DOHH2 (cell line): ENCODE data around the gene CHTF8.

Experiments
- H3F3A ChIP-seq: fragments of 200-600 bp; sonication (generic), shearing (Covaris generic); 2 replicates; pipeline ENCODE4 v1.6.0; 2016; ENCODE audit warnings: antibody characterized with exemption, mild to moderate bottlenecking; ENCODE audit not compliant: control insufficient read depth, insufficient read depth
- H3K27ac ChIP-seq: fragments of 200-600 bp; sonication (generic); 2 replicates; pipeline ENCODE4 v1.5.1; 2014; ENCODE audit warnings: low read depth, mild to moderate bottlenecking, low read length, moderate library complexity
- H3K27me3 ChIP-seq: fragments of 200-600 bp; sonication (generic); 2 replicates; pipeline ENCODE4 v1.6.1; 2014; ENCODE audit warnings: mild to moderate bottlenecking, low read length, mixed read lengths; ENCODE audit not compliant: control insufficient read depth
- H3K36me3 ChIP-seq: fragments of 200-600 bp; sonication (generic); 2 replicates; pipeline ENCODE4 v1.6.1; 2014; ENCODE audit warnings: mild to moderate bottlenecking, low read length, moderate library complexity, mixed read lengths; ENCODE audit not compliant: control insufficient read depth
- H3K4me1 ChIP-seq: fragments of 200-600 bp; sonication (generic); 2 replicates; pipeline ENCODE4 v1.6.1; 2014; ENCODE audit warnings: mild to moderate bottlenecking, low read length, mixed read lengths; ENCODE audit not compliant: control insufficient read depth
- H3K4me2 ChIP-seq: fragments of 200-600 bp; sonication (generic); 2 replicates; pipeline ENCODE4 v1.6.0; 2014; ENCODE audit warnings: mild to moderate bottlenecking, low read length, moderate library complexity
- H3K4me3 ChIP-seq: fragments of 200-600 bp; sonication (generic); 2 replicates; pipeline ENCODE4 v1.5.1; 2014; ENCODE audit warnings: mild to moderate bottlenecking, low read length, mixed read lengths
- H3K79me2 ChIP-seq: fragments of 200-600 bp; sonication (generic); 2 replicates; pipeline ENCODE4 v1.6.1; 2014; ENCODE audit warnings: mild to moderate bottlenecking, low read length, mixed read lengths; ENCODE audit not compliant: control insufficient read depth
- H3K9me2 ChIP-seq: fragments of 200-600 bp; sonication (generic); replicated peaks from 2 replicates; pipeline ENCODE4 v1.6.1; 2014; ENCODE audit warnings: mild to moderate bottlenecking, low read length, mixed read lengths; ENCODE audit not compliant: control insufficient read depth
- H3K9me3 ChIP-seq: fragments of 200-600 bp; sonication (generic); 2 replicates; pipeline ENCODE4 v1.6.1; 2014; ENCODE audit warnings: antibody characterized with exemption, low read length, mixed read lengths; ENCODE audit not compliant: control insufficient read depth, insufficient read depth
- H4K20me1 ChIP-seq: fragments of 200-600 bp; sonication (generic); 2 replicates; pipeline ENCODE4 v1.6.0; 2014; ENCODE audit warnings: low read depth, mild to moderate bottlenecking, antibody characterized with exemption, low read length, moderate library complexity; ENCODE audit not compliant: control insufficient read depth, insufficient read depth
- EZH2phosphoT487 ChIP-seq: fragments of 200-600 bp; sonication (generic); IDR thresholded peaks from 2 replicates; pipeline ENCODE4 v1.6.1; 2017; ENCODE audit warnings: borderline replicate concordance, mild to moderate bottlenecking, antibody characterized with exemption, low read length, moderate library complexity, mixed read lengths
- TF ChIP-seq, protein P1 (sequence below): fragments of 200-600 bp; sonication (generic); IDR thresholded peaks from one replicate; pipeline ENCODE4 v1.5.1; 2014; ENCODE audit warnings: antibody characterized with exemption, mild to moderate bottlenecking, low read depth, low read length; ENCODE audit not compliant: poor library complexity, severe bottlenecking

CHTF8 gene

GRCh38 chr16:69120096-69120664 lies 12.2 kb downstream of the CHTF8 start:
- TF ChIP-seq, protein P1, sequence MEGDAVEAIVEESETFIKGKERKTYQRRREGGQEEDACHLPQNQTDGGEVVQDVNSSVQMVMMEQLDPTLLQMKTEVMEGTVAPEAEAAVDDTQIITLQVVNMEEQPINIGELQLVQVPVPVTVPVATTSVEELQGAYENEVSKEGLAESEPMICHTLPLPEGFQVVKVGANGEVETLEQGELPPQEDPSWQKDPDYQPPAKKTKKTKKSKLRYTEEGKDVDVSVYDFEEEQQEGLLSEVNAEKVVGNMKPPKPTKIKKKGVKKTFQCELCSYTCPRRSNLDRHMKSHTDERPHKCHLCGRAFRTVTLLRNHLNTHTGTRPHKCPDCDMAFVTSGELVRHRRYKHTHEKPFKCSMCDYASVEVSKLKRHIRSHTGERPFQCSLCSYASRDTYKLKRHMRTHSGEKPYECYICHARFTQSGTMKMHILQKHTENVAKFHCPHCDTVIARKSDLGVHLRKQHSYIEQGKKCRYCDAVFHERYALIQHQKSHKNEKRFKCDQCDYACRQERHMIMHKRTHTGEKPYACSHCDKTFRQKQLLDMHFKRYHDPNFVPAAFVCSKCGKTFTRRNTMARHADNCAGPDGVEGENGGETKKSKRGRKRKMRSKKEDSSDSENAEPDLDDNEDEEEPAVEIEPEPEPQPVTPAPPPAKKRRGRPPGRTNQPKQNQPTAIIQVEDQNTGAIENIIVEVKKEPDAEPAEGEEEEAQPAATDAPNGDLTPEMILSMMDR: no peak
- TF ChIP-seq EZH2phosphoT487: no peak
- no peaks in the 10 kb centered on the region for H3K9me2 ChIP-seq
- 0 out of 2 replicates have a peak, but pooled peaks cover 10% of the 10 kb centered on the region for H4K20me1 ChIP-seq
- H3F3A ChIP-seq: peaks cover 12% of the 10 kb centered on the region
- H3K4me2 ChIP-seq: no peak overlapping the region
- H3K36me3 ChIP-seq: peaks cover 77% of the 10 kb centered on the region
- H3K4me3 ChIP-seq: no peak overlapping the region
- H3K9me3 ChIP-seq: no peaks in the 10 kb centered on the region
- H3K27me3 ChIP-seq: no peaks in the 10 kb centered on the region
- peaks cover 47% of the 10 kb centered on the region for H3K79me2 ChIP-seq
- H3K27ac ChIP-seq: no peak overlapping the region
- H3K4me1 ChIP-seq: peaks cover 3% of the 10 kb centered on the region; the same call in 1 of the 2 replicates

DNA sequence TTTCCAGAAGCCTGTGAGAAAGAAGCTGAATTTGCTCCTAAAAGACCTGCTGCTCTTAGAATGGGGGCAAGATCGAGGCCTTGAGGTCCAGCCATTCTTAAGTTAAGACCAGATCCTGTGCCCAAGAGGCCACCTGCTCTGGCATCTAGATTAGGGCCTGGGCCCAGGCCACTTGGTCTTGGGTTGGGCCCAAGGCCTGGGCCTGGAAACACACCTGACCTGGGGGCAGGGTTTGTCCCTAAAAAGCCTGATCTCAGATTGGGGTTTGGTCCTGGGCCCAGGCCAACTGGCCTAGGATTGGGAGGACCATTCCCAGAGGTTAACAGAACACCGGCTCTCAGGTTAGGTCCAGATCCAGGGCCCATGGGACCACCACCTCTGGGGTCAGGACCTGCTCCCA lies 12.9 kb downstream of the CHTF8 start:
- Histone ChIP-seq H3K4me1 (peaks cover 3% of the 10 kb centered on the region; the same call in 1 of the 2 replicates), H3K27me3 (no peaks in the 10 kb centered on the region), H4K20me1 (0 out of 2 replicates have a peak, but pooled peaks cover 9% of the 10 kb centered on the region), H3K36me3 (peaks cover 82% of the 10 kb centered on the region), H3K9me2 (no peaks in the 10 kb centered on the region), H3K4me3 (no peak overlapping the region), H3F3A (peaks cover 9% of the 10 kb centered on the region), H3K4me2 (no peak overlapping the region), H3K27ac (no peak overlapping the region), H3K79me2 (peaks cover 41% of the 10 kb centered on the region), H3K9me3 (no peaks in the 10 kb centered on the region)
- no peak for TF ChIP-seq EZH2phosphoT487
- TF ChIP-seq, protein P1: no peak

DNA sequence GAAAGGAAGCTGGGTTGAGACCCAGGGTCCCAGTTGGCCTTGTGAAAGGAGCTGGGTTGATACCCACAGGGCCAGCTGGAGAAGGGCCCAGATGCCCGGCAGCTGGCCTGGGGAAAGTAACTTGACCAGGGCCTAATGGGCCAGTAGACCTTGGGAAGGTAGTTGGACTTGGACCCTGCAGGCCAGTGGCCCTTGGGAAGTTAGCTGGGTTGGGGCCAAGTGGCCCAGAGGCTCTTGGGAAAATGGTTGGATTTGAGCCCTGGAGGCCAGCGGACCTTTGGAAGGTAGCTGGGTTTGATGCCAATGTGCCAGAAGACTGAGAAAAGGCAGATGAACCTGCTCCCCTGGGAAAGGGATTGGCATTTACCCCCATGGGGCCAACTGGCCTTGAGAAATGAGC lies 13.4 kb downstream of the CHTF8 start:
- no peak for TF ChIP-seq EZH2phosphoT487
- TF ChIP-seq, protein P1: no peak
- H3K27me3 ChIP-seq: no peaks in the 10 kb centered on the region
- H3K9me3 ChIP-seq: no peaks in the 10 kb centered on the region
- peaks cover 6% of the 10 kb centered on the region for H3F3A ChIP-seq
- H3K4me1 ChIP-seq: peaks cover under 1% of the 10 kb centered on the region; the same call in 1 of the 2 replicates
- no peak overlapping the region for H3K4me2 ChIP-seq
- no peak overlapping the region for H3K27ac ChIP-seq
- peaks cover 36% of the 10 kb centered on the region for H3K79me2 ChIP-seq
- H3K4me3 ChIP-seq: no peak overlapping the region
- peaks cover 77% of the 10 kb centered on the region for H3K36me3 ChIP-seq
- H3K9me2 ChIP-seq: no peaks in the 10 kb centered on the region
- H4K20me1 ChIP-seq: 0 out of 2 replicates have a peak, but pooled peaks cover 9% of the 10 kb centered on the region
